Hematopoietic multipotent progenitor cell (in vitro differentiated cells): ENCODE data around the gene PFN3. TPM values are rescaled to one million over a fixed set of nuclear protein-coding genes. Genes with fewer than 3 reads are reported as not detected.
A peak's percentile ranks its signal among the peaks of the same experiment; 100 is the strongest.

Source experiments
- DNase-seq, 3 donors: peaks; one replicate each; pipeline ENCODE4 v3.0.0-alpha.2; 2011 to 2015; ENCODE audit warnings: low read depth in 2 of 3, low spot score in 2 of 3
- total RNA-seq: library from RNA; depleted of rRNA; stranded (reverse); fragments of >200 nt; gene quantifications from one replicate; pipeline ENCODE4 v1.2.3, GENCODE V29; 2012

The PFN3 gene
- not detected for total RNA-seq

- DNase-seq: peak in 1 of 3 donors; percentile 21
Measured at GRCh38 chr5:177399997-177400868, at the start of gene PFN3. Gene PFN3 (minus strand): TSS chr5:177400661. CDS start chr5:177400576, 85 bp downstream.

- DNase-seq: no peak
Measured at GRCh38 chr5:177449140-177450061, 48.9 kb upstream of the PFN3 start.

- DNase-seq: no peak
Measured at GRCh38 chr5:177448244-177448950, 47.9 kb upstream of the PFN3 start.

GRCh38 chr5:177447611-177448243, 47.3 kb upstream of the PFN3 start:
- peak in 1 of 3 donors; percentile 61 for DNase-seq

DNA sequence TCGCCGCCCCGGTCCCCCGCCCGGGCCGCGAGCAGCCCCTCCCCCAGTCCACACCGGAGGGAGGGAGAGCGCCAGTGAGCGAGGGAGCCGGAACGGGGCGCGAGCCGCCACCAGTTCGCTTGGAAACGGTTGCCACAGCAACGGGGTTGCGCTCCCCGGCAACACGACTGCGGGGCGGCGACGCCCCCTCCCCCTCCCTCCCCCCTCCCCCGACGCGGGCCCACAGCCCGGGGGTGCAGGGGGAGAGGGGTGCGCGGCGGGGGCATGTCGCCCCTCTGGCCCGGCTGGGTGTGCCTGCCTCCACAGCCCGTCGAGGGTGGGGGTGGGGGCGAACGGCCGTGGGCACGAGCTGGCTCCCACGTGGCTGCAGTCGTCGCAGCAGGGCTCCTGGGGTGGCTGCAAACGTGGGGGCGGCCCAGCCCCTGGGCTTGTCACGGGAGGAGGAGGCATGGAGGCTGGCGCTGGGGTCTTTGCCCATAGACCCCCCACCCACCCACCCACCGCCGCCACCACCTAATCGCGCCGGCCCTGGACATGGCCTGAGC, 46.7 kb upstream of the PFN3 start:
- DNase-seq: peak in 2 of 3 donors; percentile 69 to 71

DNA sequence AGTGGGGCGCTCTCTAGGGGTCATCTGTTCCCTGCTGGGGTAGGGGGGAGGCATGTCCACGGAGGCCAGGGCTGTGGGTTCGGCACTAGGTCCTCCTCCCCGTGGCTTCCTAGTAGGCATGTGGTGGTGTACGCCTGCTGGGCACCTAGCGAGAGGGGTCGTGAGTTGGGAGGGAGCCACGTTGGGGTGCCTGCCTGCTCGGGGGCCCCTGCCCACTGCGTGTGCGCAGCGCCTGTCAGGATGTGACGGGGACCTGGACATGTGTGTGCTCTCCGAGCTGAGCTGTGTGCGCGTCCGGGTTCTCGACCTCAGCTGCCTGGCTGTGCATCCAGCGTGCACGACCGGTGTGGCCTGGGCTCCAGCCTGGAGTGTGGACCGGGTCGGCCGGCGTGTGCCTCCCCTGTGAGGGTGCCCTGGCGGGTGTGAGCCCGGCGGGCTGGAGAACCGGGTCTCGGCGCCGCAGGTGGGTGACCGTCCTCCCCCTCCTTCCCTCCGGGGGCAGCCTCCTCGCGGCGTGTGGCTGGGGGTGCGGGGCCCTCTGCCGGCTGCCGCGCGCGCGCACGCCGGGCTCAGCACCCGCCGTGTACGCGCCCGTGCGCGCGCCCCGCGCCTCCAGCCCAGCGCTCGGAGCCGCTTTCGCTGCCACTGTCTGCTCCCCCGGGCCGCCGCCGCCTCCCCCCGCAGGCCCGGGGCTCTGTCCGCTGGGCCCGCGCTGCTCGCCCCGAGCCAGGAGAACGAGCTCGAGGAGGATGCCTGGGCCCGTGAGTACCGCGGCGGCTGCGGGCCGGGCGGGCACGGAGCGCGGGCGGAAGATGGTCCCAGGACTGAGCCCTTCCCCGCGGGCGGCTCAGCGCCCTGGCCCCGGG, 46.0 kb upstream of the PFN3 start, which contains the start of gene PRR7:
PRR7 (plus strand) TSS at position 615 of the 866 bp plus-strand sequence. CDS start 8,254 bp downstream, outside the sequence.
- peak; percentile 66 to 69 (median 66) for DNase-seq

DNA sequence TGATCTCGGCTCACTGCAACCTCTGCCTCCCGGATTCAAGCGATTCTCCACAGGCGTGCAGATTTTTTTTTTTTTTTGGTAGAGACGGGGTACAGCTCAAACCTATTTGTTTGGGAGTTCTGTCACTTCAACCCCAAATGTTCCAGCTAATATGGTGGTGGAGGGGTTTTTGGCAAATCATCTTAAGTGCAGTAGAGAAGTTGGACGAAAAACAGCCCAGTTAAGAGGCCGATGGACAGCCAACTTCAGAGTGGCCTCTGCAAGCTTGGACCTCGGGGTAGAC, 45.4 kb upstream of the PFN3 start:
- DNase-seq: no peak

- DNase-seq: no peak
Measured at GRCh38 chr5:177445052-177445916, 44.8 kb upstream of the PFN3 start.

- no peak for DNase-seq
Measured at GRCh38 chr5:177444106-177445051, 43.9 kb upstream of the PFN3 start.

DNA sequence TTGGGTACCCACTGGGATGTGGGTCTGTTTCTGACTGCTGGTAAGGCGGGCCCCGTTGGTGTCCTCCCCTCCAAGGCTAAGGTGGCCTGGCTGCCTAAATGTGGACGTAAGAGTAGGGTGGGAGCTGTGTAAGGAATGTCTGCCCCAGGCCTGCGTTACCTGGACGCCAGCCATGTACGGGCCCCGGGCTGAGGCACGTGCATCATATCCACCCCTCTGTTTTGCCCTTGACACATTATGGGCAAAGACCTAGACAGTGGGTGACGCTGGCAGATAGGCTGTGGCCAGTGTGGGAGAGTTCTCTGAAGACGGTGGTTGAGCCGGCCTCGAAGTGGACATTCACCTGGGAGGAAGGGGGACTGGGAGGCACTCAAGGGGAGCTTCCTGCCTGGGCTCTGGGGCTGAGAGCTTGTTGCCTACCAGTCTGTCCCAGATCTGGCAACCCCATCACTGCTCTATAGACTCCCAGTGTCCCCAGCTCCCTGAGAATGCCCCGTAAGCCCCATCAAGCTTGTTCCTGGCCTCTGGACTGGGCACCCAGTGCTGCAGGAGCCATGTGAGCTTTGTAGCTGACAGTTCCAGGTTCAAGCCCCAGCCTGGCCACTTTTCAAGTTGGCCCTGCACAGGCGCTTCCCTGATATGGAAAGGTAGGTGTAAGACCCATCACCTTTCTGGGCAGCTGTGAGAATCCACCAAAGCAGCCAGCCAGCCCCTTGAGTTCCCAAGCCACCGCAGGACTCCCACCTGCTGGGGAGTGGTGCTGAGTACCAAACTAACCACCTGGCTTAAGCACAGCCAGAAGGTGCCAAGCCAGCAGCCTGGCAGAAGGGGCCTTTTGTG, 42.9 kb upstream of the PFN3 start:
- no peak for DNase-seq

DNA sequence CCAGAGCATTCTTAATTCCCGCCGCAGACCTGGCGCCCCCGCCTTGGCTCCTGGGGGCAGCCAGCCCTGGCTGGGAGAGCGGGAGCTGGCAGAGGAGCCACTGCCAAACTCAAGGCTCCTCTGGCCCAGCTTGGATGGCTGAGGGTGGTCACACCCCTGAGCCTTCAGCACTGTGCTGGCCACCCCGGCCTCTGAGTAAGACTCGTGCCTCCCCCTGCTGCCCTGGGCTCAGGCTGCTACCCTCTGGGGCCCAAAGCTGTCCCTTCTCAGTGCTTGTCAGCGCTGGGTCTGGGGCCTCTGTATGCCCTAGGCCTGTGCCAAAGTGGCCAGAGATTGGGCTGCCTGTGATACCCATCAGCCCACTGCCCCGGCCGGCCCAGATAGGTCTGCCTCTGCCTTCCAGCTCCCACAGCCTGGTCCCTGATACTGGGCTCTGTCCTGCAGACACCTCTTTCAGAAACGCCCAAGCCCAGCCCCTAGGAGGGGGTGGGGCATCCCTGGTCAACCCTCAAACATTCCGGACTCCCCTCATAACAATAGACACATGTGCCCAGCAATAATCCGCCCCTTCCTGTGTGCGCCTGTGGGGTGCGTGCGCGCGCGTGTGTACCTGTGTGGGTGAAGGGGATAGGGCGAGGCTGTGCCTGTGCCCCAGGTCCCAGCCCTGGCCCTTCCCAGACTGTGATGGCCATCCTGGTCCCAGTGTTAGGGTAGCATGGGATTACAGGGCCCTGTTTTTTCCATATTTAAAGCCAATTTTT, 41.8 kb upstream of the PFN3 start:
- DNase-seq: no peak

GRCh38 chr5:177440990-177441780, 40.7 kb upstream of the PFN3 start:
- no peak for DNase-seq

DNA sequence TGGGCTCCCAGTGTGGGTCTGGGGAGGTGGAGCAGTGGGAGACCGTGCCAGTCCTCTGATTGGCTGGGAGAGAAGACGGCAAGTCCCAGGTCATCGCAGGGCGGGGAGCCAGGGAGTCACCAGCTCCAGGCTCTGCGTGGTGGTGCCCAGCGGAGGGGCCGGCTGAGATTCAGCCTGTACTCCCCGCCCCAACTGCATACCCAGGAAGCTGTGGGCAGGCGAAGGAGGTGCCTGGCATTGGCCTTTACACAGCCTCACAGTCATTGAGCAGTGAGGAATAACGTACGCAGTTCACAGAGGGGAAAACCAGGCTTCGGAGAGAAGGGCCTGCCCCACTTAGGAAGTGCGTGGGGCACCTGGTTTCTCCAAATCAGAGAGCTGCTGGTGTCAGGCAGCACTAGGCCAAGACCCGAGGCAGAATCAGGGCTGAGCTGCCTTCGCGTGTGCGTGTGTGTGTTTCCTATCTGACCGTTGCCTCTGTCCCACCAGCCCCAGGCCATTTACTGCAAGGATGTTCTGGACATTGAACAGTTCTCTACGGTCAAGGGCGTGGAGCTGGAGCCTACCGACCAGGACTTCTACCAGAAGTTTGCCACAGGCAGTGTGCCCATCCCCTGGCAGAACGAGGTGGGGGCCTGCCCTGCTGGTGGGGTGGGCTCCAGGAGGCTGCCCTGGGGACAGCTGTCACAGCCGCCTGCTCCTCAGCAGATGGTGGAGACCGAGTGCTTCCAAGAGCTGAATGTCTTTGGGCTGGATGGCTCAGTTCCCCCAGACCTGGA, 39.9 kb upstream of the PFN3 start:
- no peak for DNase-seq

- no peak for DNase-seq
Measured at GRCh38 chr5:177439518-177440053, 39.1 kb upstream of the PFN3 start.
